Measurements from ENCODE around the gene GRB2.
"Not testable (repeated sequence)": the region's sequence is repeated elsewhere in the genome, so short reads cannot be mapped to it uniquely, and the experiment has no call there.

Gene GRB2

GRCh38 chr17:75405365-75406221 lies at the start of gene GRB2:
Gene GRB2 (minus strand): TSS chr17:75405678. CDS start chr17:75393628, 12,050 bp downstream.
- peak; percentile 89 for DNase-seq

- not testable (repeated sequence) for DNase-seq
Measured at GRCh38 chr17:75454672-75455071, 49.2 kb upstream of the GRB2 start.

GRCh38 chr17:75454193-75454592 lies 48.7 kb upstream of the GRB2 start:
- DNase-seq: no peak

GRCh38 chr17:75450270-75450669 lies 44.8 kb upstream of the GRB2 start:
- no peak for DNase-seq

- no peak for DNase-seq
Measured at GRCh38 chr17:75447951-75448856, 42.7 kb upstream of the GRB2 start.

- DNase-seq: not testable (repeated sequence)
Measured at GRCh38 chr17:75445896-75446295, 40.4 kb upstream of the GRB2 start.

- no peak for DNase-seq
Measured at GRCh38 chr17:75445296-75445695, 39.8 kb upstream of the GRB2 start.

GRCh38 chr17:75442168-75443103 lies 37.0 kb upstream of the GRB2 start:
- DNase-seq: no peak

- DNase-seq: no peak
Measured at GRCh38 chr17:75440738-75441448, 35.4 kb upstream of the GRB2 start.

GRCh38 chr17:75439287-75439686 lies 33.8 kb upstream of the GRB2 start:
- DNase-seq: no peak

- DNase-seq: not testable (repeated sequence)
Measured at GRCh38 chr17:75437404-75437803, 31.9 kb upstream of the GRB2 start.

GRCh38 chr17:75434433-75434832 lies 29.0 kb upstream of the GRB2 start:
- DNase-seq: not testable (repeated sequence)

GRCh38 chr17:75433218-75433783 lies 27.8 kb upstream of the GRB2 start:
- DNase-seq: no peak

GRCh38 chr17:75430159-75430974 lies 24.9 kb upstream of the GRB2 start:
- no peak for DNase-seq

- DNase-seq: no peak
Measured at GRCh38 chr17:75428543-75429469, 23.3 kb upstream of the GRB2 start.

- no peak for DNase-seq
Measured at GRCh38 chr17:75418531-75418930, 13.1 kb upstream of the GRB2 start.

- no peak for DNase-seq
Measured at GRCh38 chr17:75417054-75417580, 11.6 kb upstream of the GRB2 start.

GRCh38 chr17:75416006-75416405 lies 10.5 kb upstream of the GRB2 start:
- DNase-seq: no peak

GRCh38 chr17:75414488-75414887 lies 9.0 kb upstream of the GRB2 start:
- no peak for DNase-seq

Measured in NCI-H446 treated with DMSO at 0.1 percent for 48 hours (cell line).